ENCODE measurements around the gene NR0B2. TPM values are rescaled to one million over a fixed set of nuclear protein-coding genes. Genes with fewer than 3 reads are reported as not detected.
A peak's percentile ranks its signal among the peaks of the same experiment; 100 is the strongest.

The NR0B2 gene
- total and polyA plus RNA-seq, 2 of the 13 experiments (the other 11 are each of a cell fraction or from before 2014, with no cell fraction given): 72.5 to 133 TPM

GRCh38 chr1:26900001-26900814 lies 13.6 kb downstream of the NR0B2 start, which contains the start of gene GPATCH3 (continued):
- no peak for TF ChIP-seq ZNF570 (CRISPR knock-in tag; IDR thresholded peaks at IDR 0.05; ENCODE audit: borderline replicate concordance)
- no peak for TF ChIP-seq ZNF460 (CRISPR knock-in tag; IDR thresholded peaks at IDR 0.05; ENCODE audit: borderline replicate concordance)
- TF ChIP-seq MEIS2 (CRISPR knock-in tag; IDR thresholded peaks at IDR 0.05): peak; percentile 73; the same call in 1 of the 2 replicates
- TF ChIP-seq TAF15 (IDR thresholded peaks at IDR 0.05; ENCODE audit: low read depth, low read length, poor library complexity, severe bottlenecking): no peak
- TF ChIP-seq, protein P1, sequence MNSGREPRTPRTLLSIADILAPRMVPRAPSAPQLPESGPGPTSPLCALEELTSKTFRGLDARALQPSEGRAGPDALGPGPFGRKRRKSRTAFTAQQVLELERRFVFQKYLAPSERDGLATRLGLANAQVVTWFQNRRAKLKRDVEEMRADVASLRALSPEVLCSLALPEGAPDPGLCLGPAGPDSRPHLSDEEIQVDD (CRISPR knock-in tag; IDR thresholded peaks at IDR 0.05; ENCODE audit: borderline replicate concordance): peak; percentile 50; the same call in 1 of the 2 replicates
- TF ChIP-seq ZFP41 (CRISPR knock-in tag; IDR thresholded peaks at IDR 0.05; ENCODE audit: borderline replicate concordance): no peak
- TF ChIP-seq ZNF761 (CRISPR knock-in tag; conservative IDR thresholded peaks at IDR 0.05): peak; percentile 83
- TF ChIP-seq ZBTB33 (CRISPR knock-in tag; IDR thresholded peaks at IDR 0.05): peak; percentile 52
- no peak for TF ChIP-seq KAT2B (IDR thresholded peaks at IDR 0.05; ENCODE audit: borderline replicate concordance, low read depth, low read length)
- TF ChIP-seq, protein P2, sequence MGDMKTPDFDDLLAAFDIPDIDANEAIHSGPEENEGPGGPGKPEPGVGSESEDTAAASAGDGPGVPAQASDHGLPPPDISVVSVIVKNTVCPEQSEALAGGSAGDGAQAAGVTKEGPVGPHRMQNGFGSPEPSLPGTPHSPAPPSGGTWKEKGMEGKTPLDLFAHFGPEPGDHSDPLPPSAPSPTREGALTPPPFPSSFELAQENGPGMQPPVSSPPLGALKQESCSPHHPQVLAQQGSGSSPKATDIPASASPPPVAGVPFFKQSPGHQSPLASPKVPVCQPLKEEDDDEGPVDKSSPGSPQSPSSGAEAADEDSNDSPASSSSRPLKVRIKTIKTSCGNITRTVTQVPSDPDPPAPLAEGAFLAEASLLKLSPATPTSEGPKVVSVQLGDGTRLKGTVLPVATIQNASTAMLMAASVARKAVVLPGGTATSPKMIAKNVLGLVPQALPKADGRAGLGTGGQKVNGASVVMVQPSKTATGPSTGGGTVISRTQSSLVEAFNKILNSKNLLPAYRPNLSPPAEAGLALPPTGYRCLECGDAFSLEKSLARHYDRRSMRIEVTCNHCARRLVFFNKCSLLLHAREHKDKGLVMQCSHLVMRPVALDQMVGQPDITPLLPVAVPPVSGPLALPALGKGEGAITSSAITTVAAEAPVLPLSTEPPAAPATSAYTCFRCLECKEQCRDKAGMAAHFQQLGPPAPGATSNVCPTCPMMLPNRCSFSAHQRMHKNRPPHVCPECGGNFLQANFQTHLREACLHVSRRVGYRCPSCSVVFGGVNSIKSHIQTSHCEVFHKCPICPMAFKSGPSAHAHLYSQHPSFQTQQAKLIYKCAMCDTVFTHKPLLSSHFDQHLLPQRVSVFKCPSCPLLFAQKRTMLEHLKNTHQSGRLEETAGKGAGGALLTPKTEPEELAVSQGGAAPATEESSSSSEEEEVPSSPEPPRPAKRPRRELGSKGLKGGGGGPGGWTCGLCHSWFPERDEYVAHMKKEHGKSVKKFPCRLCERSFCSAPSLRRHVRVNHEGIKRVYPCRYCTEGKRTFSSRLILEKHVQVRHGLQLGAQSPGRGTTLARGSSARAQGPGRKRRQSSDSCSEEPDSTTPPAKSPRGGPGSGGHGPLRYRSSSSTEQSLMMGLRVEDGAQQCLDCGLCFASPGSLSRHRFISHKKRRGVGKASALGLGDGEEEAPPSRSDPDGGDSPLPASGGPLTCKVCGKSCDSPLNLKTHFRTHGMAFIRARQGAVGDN (CRISPR knock-in tag; IDR thresholded peaks at IDR 0.05): peak; percentile 87
- TF ChIP-seq EP300 (IDR thresholded peaks at IDR 0.05; ENCODE audit: low read depth in 2 of 2, low read length in 2 of 2): peak in 1 of 2 experiments; percentile 36; a peak in 1 of 4 replicates
- no peak for TF ChIP-seq EP300 (CRISPR knock-in tag; IDR thresholded peaks at IDR 0.05; ENCODE audit: borderline replicate concordance)
- no peak for TF ChIP-seq ZNF432 (CRISPR knock-in tag; IDR thresholded peaks at IDR 0.05; ENCODE audit: borderline replicate concordance)
- TF ChIP-seq MEF2D (CRISPR knock-in tag; IDR thresholded peaks at IDR 0.05): peak; percentile 72
- TF ChIP-seq, protein P3, sequence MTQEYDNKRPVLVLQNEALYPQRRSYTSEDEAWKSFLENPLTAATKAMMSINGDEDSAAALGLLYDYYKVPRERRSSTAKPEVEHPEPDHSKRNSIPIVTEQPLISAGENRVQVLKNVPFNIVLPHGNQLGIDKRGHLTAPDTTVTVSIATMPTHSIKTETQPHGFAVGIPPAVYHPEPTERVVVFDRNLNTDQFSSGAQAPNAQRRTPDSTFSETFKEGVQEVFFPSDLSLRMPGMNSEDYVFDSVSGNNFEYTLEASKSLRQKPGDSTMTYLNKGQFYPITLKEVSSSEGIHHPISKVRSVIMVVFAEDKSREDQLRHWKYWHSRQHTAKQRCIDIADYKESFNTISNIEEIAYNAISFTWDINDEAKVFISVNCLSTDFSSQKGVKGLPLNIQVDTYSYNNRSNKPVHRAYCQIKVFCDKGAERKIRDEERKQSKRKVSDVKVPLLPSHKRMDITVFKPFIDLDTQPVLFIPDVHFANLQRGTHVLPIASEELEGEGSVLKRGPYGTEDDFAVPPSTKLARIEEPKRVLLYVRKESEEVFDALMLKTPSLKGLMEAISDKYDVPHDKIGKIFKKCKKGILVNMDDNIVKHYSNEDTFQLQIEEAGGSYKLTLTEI (CRISPR knock-in tag; conservative IDR thresholded peaks at IDR 0.05): no peak
- no peak for TF ChIP-seq ZNF766 (CRISPR knock-in tag; IDR thresholded peaks at IDR 0.05; ENCODE audit: borderline replicate concordance)
- peak; percentile 36; the same call in 1 of the 2 replicates for TF ChIP-seq MIXL1 (CRISPR knock-in tag; IDR thresholded peaks at IDR 0.05)

Measured in HepG2 (cell line).